GM12878 (cell line): ENCODE measurements around the gene RSRC1. TPM values are rescaled to one million over a fixed set of nuclear protein-coding genes. Genes with fewer than 3 reads are reported as not detected.

Experiments used
- ATAC-seq: fragments of 200-7000 bp; cut with Tn5 transposase; 3 replicates; pipeline ENCODE4 v1.9.1; 2020; ENCODE audit warnings: mild to moderate bottlenecking, moderate library complexity
- BruUV-seq: library from RNA; stranded (reverse); fragments of 400-500 nt; replicated peaks from 2 replicates; lab custom pipeline; 2021; lab: Mats Ljungman, UMichigan
- CTCF ChIA-PET: fragments of 300-600 bp; sonication (Branson Sonifier 250); formaldehyde crosslinking; extraction: SDS; loops from one replicate; lab custom pipeline; 2021; ENCODE audit warnings: inconsistent platforms; lab: Yijun Ruan, JAX
- POLR2A ChIA-PET: fragments of 350-600 bp; formaldehyde crosslinking; extraction: SDS; loops from one replicate; lab custom pipeline; 2021; ENCODE audit warnings: inconsistent platforms; lab: Charles Lee
- RAD21 ChIA-PET: fragments of 300-600 bp; sonication (Branson Sonifier 250); formaldehyde crosslinking; loops from one replicate; lab custom pipeline; 2023; ENCODE audit warnings: antibody characterized with exemption; ENCODE audit not compliant: unreplicated experiment; lab: Charles Lee
- SMC1A ChIA-PET: fragments of 300-600 bp; sonication (Branson Sonifier 250); formaldehyde crosslinking; loops from one replicate; lab custom pipeline; 2023; ENCODE audit not compliant: unreplicated experiment, uncharacterized antibody; lab: Charles Lee
- DNase-seq: peaks from one replicate; pipeline ENCODE4 v3.0.0-alpha.2; 2011; ENCODE audit warnings: low read depth, low spot score
- FAIRE-seq: peaks from 3 replicates; lab custom pipeline; 2011; peaks lifted over from hg19 to GRCh38; lab: Jason Lieb, UNC
- H2AFZ ChIP-seq: 2 replicates; pipeline ENCODE4 v1.6.0; 2011; ENCODE audit warnings: low read depth, low read length, control low read depth; ENCODE audit not compliant: control insufficient read depth
- H3K27ac ChIP-seq: 2 replicates; pipeline ENCODE4 v1.5.1; 2011; ENCODE audit warnings: control low read depth; ENCODE audit not compliant: control insufficient read depth, insufficient read depth
- H3K27me3 ChIP-seq, 2 experiments: replicated peaks in 1 of 2; 2 replicates each; pipeline versions ENCODE4 v1.6.0 to v1.6.1; 2011; ENCODE audit warnings: low read length in 1 of 2; ENCODE audit not compliant: control insufficient read depth in 2 of 2, insufficient read depth in 2 of 2
- H3K36me3 ChIP-seq, 2 experiments: 2 replicates each; pipeline ENCODE4 v1.5.1; 2011; ENCODE audit warnings: low read length in 1 of 2; ENCODE audit not compliant: control insufficient read depth in 2 of 2, insufficient read depth in 2 of 2
- H3K4me1 ChIP-seq: 2 replicates; pipeline ENCODE4 v1.6.1; 2011; ENCODE audit warnings: mild to moderate bottlenecking, low read length, moderate library complexity, mixed read lengths; ENCODE audit not compliant: control insufficient read depth, insufficient read depth
- H3K4me2 ChIP-seq: 2 replicates; pipeline ENCODE4 v1.6.0; 2011; ENCODE audit warnings: control low read depth; ENCODE audit not compliant: control insufficient read depth, insufficient read depth
- H3K4me3 ChIP-seq: fragments of 200-600 bp; sonication (generic); 2 replicates; pipeline ENCODE4 v1.5.1; 2016
- H3K79me2 ChIP-seq: 2 replicates; pipeline ENCODE4 v1.6.0; 2011; ENCODE audit warnings: low read length; ENCODE audit not compliant: control insufficient read depth, insufficient read depth
- H3K9ac ChIP-seq: 2 replicates; pipeline ENCODE4 v1.8.0; 2011; ENCODE audit warnings: low read length, control low read depth, mixed read lengths; ENCODE audit not compliant: control insufficient read depth, insufficient read depth
- H3K9me3 ChIP-seq: replicated peaks from 3 replicates; pipeline ENCODE4 v1.5.1; 2011; ENCODE audit warnings: mild to moderate bottlenecking, low read length; ENCODE audit not compliant: control insufficient read depth, insufficient read depth
- H4K20me1 ChIP-seq: 2 replicates; pipeline ENCODE4 v1.6.0; 2011; ENCODE audit not compliant: control insufficient read depth, insufficient read depth
- EED ChIP-seq: sonication (generic); IDR thresholded peaks from 2 replicates; pipeline ENCODE4 v1.6.1; 2016; ENCODE audit warnings: antibody characterized with exemption, low read depth
- FOXM1 ChIP-seq: IDR thresholded peaks from 2 replicates; pipeline ENCODE4 v1.6.1; 2012; ENCODE audit warnings: low read depth, mild to moderate bottlenecking, inconsistent platforms, low read length, moderate library complexity
- JUNB ChIP-seq: IDR thresholded peaks from 2 replicates; pipeline ENCODE4 v1.6.1; 2016; ENCODE audit warnings: antibody characterized with exemption, mild to moderate bottlenecking
- MEF2A ChIP-seq: IDR thresholded peaks from 2 replicates; pipeline ENCODE4 v1.6.1; 2011; ENCODE audit warnings: low read depth, mild to moderate bottlenecking, low read length, moderate library complexity; ENCODE audit not compliant: insufficient read depth
- PAX5 ChIP-seq: IDR thresholded peaks from 2 replicates; pipeline ENCODE4 v1.6.1; 2011; ENCODE audit warnings: low read depth, low read length, borderline replicate concordance
- POLR2A ChIP-seq: IDR thresholded peaks from 2 replicates; pipeline ENCODE4 v1.6.1; 2011; ENCODE audit warnings: low read depth, mild to moderate bottlenecking, low read length
- RUNX3 ChIP-seq: IDR thresholded peaks from 2 replicates; pipeline ENCODE4 v1.6.1; 2012; ENCODE audit warnings: low read length, inconsistent platforms
- ZNF24 ChIP-seq: fragments of 450-650 bp; IDR thresholded peaks from 2 replicates; pipeline ENCODE4 v1.6.1; 2017; ENCODE audit warnings: antibody characterized with exemption, mild to moderate bottlenecking
- WGBS: methylation state at CpG from one replicate; pipeline ENCODE4 v1.1.6; 2016; ENCODE audit warnings: low lambda C conversion rate; ENCODE audit not compliant: insufficient replicate concordance, insufficient coverage; ENCODE audit errors: missing lambda C conversion rate; 5-methylcytosine and 5-hydroxymethylcytosine counted together
- in situ Hi-C: fragments of 300-500 bp; cut with MboI; formaldehyde crosslinking; loops from 9 replicates; pipeline ENCODE4 v1.14.3; 2018; ENCODE audit warnings: mixed read lengths
- intact Hi-C: fragments of 100-400 bp; cut with micrococcal nuclease; formaldehyde crosslinking; loops from one replicate; pipeline ENCODE4 v1.14.2; 2022; ENCODE audit not compliant: unreplicated experiment
- polyA plus RNA-seq, 11 experiments: library from polyadenylated mRNA; depleted of rRNA in 4 of 11; unstranded in 6 of 11; stranded (reverse) in 5 of 11; fragments of >200 nt; fragmentation: Nextera tagmentation in 4 of 11; fragmentation: Illumina TruSeq in 1 of 11; extraction: Ambion mirVana in 4 of 11; extraction: Trizol in 1 of 11; gene quantifications; 1 replicate in 1 of 11; 2 replicates in 10 of 11; pipeline versions ENCODE4 v1.2.1 to v1.2.3, GENCODE V29; 2011 to 2016; ENCODE audit warnings: inconsistent platforms in 2 of 11, missing spikeins in 2 of 11, low read depth in 1 of 11
- total RNA-seq, 4 experiments: library from RNA; depleted of rRNA in 3 of 4; stranded (reverse); fragments of >200 nt in 3 of 4; fragmentation: Illumina TruSeq in 1 of 4; extraction: Trizol in 1 of 4; gene quantifications; 2 replicates each; pipeline versions ENCODE4 v1.2.1 to v1.2.3, GENCODE V29; 2013 to 2021
- TF ChIP-seq, protein P1 (sequence below): IDR thresholded peaks from 2 replicates; pipeline ENCODE4 v1.6.1; 2011; ENCODE audit warnings: low read depth, mild to moderate bottlenecking, low read length, moderate library complexity, borderline replicate concordance; ENCODE audit errors: extremely low read depth
- TF ChIP-seq, protein P2 (sequence below): IDR thresholded peaks from 2 replicates; pipeline ENCODE4 v1.6.1; 2012; ENCODE audit warnings: low read length, inconsistent platforms
- TF ChIP-seq, protein P3 (sequence below): fragments of 450-650 bp; IDR thresholded peaks from 2 replicates; pipeline ENCODE4 v1.6.1; 2018; ENCODE audit warnings: mild to moderate bottlenecking, low read depth, moderate library complexity; ENCODE audit not compliant: partially characterized antibody
- TF ChIP-seq, protein P4 (sequence below): fragments of 450-650 bp; IDR thresholded peaks from 2 replicates; pipeline ENCODE4 v1.6.1; 2016; ENCODE audit warnings: mild to moderate bottlenecking, moderate library complexity, borderline replicate concordance

RSRC1 gene
- total and polyA plus RNA-seq, 10 of the 15 experiments (the other 5 are each of a cell fraction or from before 2014, with no cell fraction given) = 16.4 to 85.9 (median 42.0) TPM

DNA sequence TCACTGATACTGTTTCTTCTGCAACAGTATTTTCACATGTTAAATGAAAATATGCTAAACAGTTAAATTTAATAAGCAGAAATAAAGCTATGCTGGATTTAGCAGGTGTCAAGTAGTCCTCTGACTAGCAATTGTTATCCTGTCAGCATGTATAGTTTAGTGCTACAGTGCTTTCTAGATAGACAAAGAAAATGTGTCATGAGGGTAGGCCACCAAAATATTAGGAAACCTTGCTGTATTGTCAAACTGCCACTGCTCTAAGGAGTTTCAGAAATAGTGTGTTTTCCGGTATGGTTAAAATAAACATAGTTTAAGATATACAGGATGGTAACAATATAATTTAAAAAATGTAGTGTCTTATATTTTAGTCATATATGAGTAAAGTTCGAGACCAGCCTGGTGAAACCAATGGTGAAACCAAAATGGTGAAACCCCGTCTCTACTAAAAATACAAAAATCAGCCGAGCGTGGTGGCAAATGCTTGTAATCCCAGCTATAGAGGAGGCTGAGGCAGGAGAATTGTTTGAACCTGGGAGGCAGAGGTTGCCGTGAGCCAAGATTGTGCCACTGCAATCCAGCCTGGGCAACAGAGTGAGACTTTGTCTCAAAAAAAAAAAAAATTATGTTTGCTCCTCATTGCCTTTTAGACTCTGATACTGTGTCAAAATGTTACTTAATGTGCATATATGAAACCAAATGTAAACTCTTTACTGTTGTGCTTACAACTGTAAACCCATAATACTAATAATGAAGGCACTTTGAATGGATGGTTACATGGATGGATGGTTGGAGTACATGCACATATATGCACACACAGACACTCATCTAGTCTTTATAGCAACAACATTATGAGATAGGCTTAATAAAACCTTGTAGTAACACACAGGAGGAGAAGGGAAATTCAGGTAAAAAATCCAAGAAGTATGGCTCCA lies 204.8 kb downstream of the RSRC1 start:
- intact Hi-C loops = loop anchor here (5.0 kb wide), 4 partner anchors 118 to 692 kb away; no protein-coding TSS in a partner anchor
- ATAC-seq (peak; percentile 70), DNase-seq (no peak), FAIRE-seq (no peak)
- CTCF ChIA-PET = interaction anchor here (0.6 to 5.1 kb wide), 16 partner anchors 10 to 699 kb away, joined by 3 to 56 read pairs (median 3); no protein-coding TSS in a partner anchor
- peaks cover 4% of the 10 kb centered on the region; the same call in 1 of the 2 replicates for H3K4me1 ChIP-seq
- no peaks in the 10 kb centered on the region for H3K27me3 ChIP-seq
- H3K9me3 ChIP-seq = no peaks in the 10 kb centered on the region
- WGBS = 26% methylated on average over 6 of the region's 6 CpGs
- no peak overlapping the region for H3K4me3 ChIP-seq
- H2AFZ ChIP-seq = no peak overlapping the region
- POLR2A ChIA-PET = no interaction called here
- H3K36me3 ChIP-seq = no peaks in the 10 kb centered on the region
- H3K9ac ChIP-seq = no peak overlapping the region
- BruUV-seq = no TSS peak
- H3K27ac ChIP-seq = no peak overlapping the region; the same call in 1 of the 2 replicates
- SMC1A ChIA-PET = interaction anchor here (0.6 to 4.9 kb wide), 20 partner anchors 8 to 450 kb away, joined by 3 to 60 read pairs (median 4); no protein-coding TSS in a partner anchor
- RAD21 ChIA-PET = interaction anchor here (0.6 to 5.1 kb wide), 6 partner anchors 42 to 205 kb away, joined by 3 to 47 read pairs (median 7); partner anchors contain the start of gene RSRC1
- in situ Hi-C loops = loop anchor here (10.0 to 25.0 kb wide), 2 partner anchors 450 to 702 kb away; no protein-coding TSS in a partner anchor
- no peaks in the 10 kb centered on the region for H4K20me1 ChIP-seq
- H3K4me2 ChIP-seq = 0 out of 2 replicates have a peak overlapping the region, but pooled peaks have one; percentile 22
- no peaks in the 10 kb centered on the region for H3K79me2 ChIP-seq
- TF ChIP-seq, protein P1, sequence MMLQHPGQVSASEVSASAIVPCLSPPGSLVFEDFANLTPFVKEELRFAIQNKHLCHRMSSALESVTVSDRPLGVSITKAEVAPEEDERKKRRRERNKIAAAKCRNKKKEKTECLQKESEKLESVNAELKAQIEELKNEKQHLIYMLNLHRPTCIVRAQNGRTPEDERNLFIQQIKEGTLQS = no peak
- TF ChIP-seq FOXM1 (0 out of 2 replicates have a peak, but pooled peaks have one; percentile 19), MEF2A (0 out of 2 replicates have a peak, but pooled peaks have one; percentile 11), POLR2A (no peak), JUNB (peak; percentile 30; the same call in 1 of the 2 replicates), ZNF24 (no peak), EED (peak; percentile 32; the same call in 1 of the 2 replicates), PAX5 (peak; percentile 56; the same call in 1 of the 2 replicates), RUNX3 (peak; percentile 27; the same call in 1 of the 2 replicates)
- TF ChIP-seq, protein P2, sequence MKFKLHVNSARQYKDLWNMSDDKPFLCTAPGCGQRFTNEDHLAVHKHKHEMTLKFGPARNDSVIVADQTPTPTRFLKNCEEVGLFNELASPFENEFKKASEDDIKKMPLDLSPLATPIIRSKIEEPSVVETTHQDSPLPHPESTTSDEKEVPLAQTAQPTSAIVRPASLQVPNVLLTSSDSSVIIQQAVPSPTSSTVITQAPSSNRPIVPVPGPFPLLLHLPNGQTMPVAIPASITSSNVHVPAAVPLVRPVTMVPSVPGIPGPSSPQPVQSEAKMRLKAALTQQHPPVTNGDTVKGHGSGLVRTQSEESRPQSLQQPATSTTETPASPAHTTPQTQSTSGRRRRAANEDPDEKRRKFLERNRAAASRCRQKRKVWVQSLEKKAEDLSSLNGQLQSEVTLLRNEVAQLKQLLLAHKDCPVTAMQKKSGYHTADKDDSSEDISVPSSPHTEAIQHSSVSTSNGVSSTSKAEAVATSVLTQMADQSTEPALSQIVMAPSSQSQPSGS = 0 out of 2 replicates have a peak, but pooled peaks have one; percentile 22
- TF ChIP-seq, protein P3, sequence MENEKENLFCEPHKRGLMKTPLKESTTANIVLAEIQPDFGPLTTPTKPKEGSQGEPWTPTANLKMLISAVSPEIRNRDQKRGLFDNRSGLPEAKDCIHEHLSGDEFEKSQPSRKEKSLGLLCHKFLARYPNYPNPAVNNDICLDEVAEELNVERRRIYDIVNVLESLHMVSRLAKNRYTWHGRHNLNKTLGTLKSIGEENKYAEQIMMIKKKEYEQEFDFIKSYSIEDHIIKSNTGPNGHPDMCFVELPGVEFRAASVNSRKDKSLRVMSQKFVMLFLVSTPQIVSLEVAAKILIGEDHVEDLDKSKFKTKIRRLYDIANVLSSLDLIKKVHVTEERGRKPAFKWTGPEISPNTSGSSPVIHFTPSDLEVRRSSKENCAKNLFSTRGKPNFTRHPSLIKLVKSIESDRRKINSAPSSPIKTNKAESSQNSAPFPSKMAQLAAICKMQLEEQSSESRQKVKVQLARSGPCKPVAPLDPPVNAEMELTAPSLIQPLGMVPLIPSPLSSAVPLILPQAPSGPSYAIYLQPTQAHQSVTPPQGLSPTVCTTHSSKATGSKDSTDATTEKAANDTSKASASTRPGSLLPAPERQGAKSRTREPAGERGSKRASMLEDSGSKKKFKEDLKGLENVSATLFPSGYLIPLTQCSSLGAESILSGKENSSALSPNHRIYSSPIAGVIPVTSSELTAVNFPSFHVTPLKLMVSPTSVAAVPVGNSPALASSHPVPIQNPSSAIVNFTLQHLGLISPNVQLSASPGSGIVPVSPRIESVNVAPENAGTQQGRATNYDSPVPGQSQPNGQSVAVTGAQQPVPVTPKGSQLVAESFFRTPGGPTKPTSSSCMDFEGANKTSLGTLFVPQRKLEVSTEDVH = no peak
- TF ChIP-seq, protein P4, sequence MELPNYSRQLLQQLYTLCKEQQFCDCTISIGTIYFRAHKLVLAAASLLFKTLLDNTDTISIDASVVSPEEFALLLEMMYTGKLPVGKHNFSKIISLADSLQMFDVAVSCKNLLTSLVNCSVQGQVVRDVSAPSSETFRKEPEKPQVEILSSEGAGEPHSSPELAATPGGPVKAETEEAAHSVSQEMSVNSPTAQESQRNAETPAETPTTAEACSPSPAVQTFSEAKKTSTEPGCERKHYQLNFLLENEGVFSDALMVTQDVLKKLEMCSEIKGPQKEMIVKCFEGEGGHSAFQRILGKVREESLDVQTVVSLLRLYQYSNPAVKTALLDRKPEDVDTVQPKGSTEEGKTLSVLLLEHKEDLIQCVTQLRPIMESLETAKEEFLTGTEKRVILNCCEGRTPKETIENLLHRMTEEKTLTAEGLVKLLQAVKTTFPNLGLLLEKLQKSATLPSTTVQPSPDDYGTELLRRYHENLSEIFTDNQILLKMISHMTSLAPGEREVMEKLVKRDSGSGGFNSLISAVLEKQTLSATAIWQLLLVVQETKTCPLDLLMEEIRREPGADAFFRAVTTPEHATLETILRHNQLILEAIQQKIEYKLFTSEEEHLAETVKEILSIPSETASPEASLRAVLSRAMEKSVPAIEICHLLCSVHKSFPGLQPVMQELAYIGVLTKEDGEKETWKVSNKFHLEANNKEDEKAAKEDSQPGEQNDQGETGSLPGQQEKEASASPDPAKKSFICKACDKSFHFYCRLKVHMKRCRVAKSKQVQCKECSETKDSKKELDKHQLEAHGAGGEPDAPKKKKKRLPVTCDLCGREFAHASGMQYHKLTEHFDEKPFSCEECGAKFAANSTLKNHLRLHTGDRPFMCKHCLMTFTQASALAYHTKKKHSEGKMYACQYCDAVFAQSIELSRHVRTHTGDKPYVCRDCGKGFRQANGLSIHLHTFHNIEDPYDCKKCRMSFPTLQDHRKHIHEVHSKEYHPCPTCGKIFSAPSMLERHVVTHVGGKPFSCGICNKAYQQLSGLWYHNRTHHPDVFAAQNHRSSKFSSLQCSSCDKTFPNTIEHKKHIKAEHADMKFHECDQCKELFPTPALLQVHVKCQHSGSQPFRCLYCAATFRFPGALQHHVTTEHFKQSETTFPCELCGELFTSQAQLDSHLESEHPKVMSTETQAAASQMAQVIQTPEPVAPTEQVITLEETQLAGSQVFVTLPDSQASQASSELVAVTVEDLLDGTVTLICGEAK = no peak
